Thyroid gland (tissue), 4 donors: ENCODE results near the gene GPR55.

Experiments used
- POLR2A ChIP-seq, 2 donors: fragments of 450-650 bp; IDR thresholded peaks; one replicate each; pipeline ENCODE4 v1.6.1; 2017; ENCODE audit warnings: antibody characterized with exemption in 2 of 2, mild to moderate bottlenecking in 2 of 2, moderate library complexity in 1 of 2
- TF ChIP-seq, protein P1 (sequence below), 6 experiments: fragments of 200-600 bp in 3 of 6; fragments of 450-650 bp in 3 of 6; sonication (generic) in 3 of 6; IDR thresholded peaks; one replicate each; pipeline ENCODE4 v1.5.1; 2016 to 2019; ENCODE audit warnings: antibody characterized with exemption in 6 of 6, mild to moderate bottlenecking in 2 of 6, inconsistent platforms in 1 of 6, moderate library complexity in 1 of 6

DNA sequence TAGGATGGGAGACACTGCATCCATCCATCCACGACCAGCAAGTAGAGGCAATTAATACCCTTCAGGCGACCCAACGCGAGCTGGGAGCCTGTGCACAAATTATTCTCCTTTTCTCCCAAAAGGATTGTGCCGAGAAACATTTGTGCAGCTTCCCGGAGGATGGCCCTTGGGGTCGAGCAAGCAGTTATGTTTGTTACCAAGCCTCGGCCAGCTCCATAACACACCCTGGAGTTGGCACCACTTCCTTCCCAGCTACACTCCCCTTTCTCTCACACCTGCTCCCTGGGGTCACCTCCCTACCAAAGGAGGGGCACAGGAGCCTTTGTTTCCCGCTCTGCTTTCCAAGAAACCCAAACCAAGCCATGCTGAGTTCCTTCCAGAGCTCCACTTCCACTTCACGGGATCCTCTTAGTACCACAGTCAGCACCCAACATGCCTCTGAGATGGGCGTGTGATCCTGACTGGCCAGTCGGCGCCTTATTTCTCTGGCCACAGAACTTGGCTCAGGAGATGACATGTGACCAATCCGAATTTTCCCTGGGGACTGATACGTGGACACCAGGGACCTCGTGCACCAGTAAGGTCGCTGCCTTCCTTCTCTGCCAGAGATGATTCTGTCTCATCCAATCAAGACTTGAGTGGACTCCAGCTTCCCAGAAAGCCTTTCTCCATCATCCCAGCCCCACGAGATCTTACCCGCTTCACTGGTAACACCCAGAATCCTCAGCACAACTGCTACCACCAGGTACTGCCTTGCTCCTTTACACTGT, 28.5 kb downstream of the GPR55 start:
- TF ChIP-seq, protein P1, sequence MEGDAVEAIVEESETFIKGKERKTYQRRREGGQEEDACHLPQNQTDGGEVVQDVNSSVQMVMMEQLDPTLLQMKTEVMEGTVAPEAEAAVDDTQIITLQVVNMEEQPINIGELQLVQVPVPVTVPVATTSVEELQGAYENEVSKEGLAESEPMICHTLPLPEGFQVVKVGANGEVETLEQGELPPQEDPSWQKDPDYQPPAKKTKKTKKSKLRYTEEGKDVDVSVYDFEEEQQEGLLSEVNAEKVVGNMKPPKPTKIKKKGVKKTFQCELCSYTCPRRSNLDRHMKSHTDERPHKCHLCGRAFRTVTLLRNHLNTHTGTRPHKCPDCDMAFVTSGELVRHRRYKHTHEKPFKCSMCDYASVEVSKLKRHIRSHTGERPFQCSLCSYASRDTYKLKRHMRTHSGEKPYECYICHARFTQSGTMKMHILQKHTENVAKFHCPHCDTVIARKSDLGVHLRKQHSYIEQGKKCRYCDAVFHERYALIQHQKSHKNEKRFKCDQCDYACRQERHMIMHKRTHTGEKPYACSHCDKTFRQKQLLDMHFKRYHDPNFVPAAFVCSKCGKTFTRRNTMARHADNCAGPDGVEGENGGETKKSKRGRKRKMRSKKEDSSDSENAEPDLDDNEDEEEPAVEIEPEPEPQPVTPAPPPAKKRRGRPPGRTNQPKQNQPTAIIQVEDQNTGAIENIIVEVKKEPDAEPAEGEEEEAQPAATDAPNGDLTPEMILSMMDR (IDR thresholded peaks at IDR 0.05) = no peak
- no peak for TF ChIP-seq POLR2A (IDR thresholded peaks at IDR 0.05)
